Activated CD4-positive, alpha-beta T cell treated with anti-CD3 and anti-CD28 coated beads, Interleukin-2, amount 50 U/mL, for 48 hours (primary cell): Measurements from ENCODE around the gene MON2.
A peak's percentile ranks its signal among the peaks of the same experiment; 100 is the strongest.
"Not testable (repeated sequence)": the region's sequence is repeated elsewhere in the genome, so short reads cannot be mapped to it uniquely, and the experiment has no call there.

Source experiments
- DNase-seq, 2 experiments: peaks; one replicate each; pipeline ENCODE4 v3.0.0-alpha.2; 2020

Gene MON2, protein sequence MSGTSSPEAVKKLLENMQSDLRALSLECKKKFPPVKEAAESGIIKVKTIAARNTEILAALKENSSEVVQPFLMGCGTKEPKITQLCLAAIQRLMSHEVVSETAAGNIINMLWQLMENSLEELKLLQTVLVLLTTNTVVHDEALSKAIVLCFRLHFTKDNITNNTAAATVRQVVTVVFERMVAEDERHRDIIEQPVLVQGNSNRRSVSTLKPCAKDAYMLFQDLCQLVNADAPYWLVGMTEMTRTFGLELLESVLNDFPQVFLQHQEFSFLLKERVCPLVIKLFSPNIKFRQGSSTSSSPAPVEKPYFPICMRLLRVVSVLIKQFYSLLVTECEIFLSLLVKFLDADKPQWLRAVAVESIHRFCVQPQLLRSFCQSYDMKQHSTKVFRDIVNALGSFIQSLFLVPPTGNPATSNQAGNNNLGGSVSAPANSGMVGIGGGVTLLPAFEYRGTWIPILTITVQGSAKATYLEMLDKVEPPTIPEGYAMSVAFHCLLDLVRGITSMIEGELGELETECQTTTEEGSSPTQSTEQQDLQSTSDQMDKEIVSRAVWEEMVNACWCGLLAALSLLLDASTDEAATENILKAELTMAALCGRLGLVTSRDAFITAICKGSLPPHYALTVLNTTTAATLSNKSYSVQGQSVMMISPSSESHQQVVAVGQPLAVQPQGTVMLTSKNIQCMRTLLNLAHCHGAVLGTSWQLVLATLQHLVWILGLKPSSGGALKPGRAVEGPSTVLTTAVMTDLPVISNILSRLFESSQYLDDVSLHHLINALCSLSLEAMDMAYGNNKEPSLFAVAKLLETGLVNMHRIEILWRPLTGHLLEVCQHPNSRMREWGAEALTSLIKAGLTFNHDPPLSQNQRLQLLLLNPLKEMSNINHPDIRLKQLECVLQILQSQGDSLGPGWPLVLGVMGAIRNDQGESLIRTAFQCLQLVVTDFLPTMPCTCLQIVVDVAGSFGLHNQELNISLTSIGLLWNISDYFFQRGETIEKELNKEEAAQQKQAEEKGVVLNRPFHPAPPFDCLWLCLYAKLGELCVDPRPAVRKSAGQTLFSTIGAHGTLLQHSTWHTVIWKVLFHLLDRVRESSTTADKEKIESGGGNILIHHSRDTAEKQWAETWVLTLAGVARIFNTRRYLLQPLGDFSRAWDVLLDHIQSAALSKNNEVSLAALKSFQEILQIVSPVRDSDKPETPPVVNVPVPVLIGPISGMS (N-terminal part only)

DNA sequence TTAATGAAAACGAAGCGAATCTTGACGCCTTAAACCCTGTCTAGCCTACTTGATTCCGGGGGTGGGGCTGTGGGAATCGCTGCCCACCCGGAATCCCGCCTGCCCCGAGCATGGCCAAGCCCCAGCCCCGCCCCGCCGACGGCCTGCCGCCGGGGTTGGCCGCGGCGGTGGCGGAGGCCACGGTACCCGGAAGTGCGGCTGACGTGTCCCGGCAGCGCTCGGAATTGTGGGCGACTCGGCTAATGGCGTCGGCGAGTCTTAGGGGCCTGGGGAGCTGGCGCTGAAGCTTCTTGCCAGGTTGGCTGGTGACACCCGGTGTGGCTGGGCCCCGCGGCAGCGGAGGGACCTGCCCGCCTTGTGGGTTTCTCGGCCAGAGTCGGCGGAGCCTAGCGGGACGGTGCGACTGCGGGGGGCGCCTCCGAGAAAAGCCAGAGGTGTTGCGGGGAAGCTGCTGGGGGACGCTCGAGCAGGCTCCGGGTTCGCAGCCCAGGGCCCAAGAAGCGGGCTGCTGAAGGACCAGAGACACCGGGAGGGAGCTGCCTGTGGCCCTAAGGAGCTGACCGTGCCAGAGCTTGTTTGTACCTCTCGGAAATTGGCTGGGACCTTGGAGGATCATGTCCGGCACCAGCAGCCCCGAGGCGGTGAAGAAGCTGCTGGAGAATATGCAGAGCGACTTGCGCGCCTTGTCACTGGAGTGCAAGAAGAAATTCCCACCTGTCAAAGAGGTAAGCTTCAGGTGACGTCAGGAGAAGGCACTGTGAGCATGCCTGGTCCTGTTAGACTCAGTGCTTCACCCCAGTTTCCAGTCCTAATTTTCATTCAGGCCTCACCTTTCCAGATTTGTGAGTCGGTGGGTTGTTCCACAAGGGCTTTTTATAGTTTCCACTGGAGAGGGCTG is at the start of gene MON2:
Gene MON2, plus strand, starts transcription at position 233 of the 898 bp plus-strand sequence. Its CDS starts 382 bp downstream, at position 615.
- peak; percentile 85 to 87 for DNase-seq

DNA sequence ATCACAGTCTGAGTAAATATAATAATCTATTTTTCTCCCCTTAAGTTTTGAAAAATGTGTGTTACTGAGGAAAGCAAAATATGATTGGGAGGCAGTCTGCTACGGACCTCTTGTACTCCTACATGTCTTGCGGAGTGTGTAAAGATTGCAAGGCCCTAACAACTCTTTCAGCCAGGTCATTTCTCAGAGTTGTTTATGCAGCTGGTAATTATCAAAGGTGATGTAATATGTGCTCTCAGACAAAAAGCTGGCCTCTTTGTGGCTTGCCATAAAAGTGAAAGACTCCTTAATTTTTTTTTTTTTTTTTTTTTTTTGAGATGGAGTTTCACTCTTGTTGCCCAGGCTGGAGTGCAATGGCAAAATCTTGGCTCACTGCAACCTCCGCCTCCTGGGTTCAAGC is 40.5 kb upstream of the MON2 start:
- no peak for DNase-seq

DNA sequence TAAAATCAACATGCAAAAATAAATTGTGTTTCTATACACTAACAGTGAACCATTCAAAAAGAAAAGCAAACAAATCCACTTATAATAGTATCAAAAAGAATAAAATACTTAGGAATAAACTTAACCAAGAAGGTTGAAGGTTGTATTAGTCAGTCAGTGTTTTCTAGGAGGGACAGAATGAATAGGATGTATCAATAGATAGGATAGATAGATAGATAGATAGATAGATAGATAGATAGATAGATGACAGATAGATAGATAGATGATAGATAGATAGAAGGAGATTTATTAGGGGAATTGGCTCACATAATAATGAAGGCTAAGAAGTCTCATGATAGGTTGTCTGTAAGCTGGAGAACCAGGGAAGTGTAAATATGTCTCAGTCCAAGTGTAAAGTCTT is 37.2 kb upstream of the MON2 start:
- no peak for DNase-seq

DNA sequence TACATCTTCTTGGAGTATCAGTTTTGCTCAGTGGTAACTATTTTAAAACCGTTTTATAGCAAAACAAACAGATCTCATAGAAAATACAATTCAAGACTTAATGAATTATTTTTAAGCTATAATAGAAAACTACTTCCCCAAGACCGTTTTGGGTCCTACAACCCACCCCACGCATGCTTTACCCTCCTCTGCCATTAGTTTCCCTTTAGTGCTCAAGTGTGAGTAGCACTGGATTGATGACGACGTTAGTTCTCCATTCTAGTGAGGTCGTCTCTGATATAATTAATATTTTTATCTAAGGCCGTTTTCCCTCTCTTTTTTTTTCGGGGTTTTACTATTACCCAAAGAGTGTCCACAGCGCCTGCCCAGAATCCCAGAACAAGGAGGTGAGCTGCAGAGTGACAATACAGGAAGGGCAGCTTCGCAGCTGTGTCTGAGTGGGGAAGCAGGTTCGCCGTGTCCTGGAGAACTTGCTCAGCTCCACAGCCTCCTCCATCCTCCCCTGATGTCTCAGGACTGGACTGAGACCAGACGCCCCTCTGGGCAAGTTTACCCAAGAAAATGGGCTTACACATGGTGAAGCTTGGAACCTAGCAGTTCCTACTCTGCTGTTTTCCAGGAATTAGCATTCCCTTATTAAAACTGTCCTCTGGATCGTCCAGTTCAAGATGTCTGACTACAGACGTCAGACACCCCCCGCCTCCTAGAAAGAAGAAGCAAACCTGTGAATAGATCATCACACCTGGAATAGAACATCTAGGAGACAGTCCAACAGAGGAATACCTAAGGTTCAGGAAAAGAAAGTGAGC is 31.9 kb upstream of the MON2 start:
- peak; percentile 2 to 10 for DNase-seq

DNA sequence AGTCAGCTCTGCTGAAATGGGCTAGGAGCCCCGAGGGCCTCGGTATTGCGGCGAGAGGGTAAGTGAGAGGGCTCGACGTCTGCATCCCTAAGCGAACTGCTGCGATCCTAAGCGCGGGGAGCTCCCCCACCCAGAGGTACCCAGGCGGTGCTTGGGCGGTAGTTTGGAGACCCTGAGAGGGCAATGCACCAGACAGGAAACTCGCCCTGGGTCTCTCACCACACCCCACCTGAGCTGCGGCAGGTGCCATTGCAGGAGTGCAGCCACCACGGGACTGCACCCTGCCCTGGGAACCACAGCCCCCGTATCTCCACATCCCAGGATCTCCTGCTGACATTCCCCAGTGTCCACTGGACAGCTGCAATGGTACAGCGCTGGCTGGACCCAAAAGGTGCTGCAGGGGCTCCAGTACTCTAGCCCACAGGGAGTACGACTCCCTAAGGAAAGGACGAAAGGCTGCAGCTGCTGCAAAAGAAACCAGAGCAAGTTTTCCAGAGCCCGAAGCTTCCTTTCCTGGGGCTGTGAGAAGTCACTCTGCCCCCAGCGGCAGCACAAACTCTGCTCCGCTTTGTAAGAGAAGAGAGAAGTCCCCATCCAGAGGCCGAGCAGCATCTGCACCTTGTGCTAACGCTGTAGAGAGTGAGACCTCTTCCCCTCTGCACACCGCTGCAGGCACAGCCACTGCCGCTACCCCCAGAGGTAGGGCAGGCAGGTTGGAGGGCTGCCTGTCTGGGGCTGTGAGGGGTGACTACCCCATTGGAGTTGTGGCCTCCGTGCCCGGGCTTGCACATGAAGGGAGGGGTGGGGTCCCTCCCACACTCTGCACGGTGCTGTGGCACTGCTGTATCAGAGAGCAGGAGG is 31.1 kb upstream of the MON2 start:
- peak; percentile 41 to 49 for DNase-seq

DNA sequence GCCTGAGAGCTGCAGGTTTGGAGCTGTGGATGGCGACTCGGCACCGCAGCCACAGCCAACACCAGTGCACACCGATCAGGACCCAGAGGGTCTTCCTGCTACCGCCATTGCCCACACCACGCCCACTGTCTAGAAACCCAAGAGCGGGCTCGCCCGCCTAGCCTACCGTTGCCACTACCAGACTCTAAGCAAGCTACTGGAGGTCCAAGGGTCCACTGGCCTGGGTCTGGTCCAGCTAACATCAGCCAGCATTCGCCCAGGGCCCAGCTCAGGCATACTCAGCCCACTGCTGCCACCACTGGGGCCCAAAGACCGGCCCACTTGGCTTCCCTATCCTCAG is 30.5 kb upstream of the MON2 start:
- DNase-seq: no peak

DNA sequence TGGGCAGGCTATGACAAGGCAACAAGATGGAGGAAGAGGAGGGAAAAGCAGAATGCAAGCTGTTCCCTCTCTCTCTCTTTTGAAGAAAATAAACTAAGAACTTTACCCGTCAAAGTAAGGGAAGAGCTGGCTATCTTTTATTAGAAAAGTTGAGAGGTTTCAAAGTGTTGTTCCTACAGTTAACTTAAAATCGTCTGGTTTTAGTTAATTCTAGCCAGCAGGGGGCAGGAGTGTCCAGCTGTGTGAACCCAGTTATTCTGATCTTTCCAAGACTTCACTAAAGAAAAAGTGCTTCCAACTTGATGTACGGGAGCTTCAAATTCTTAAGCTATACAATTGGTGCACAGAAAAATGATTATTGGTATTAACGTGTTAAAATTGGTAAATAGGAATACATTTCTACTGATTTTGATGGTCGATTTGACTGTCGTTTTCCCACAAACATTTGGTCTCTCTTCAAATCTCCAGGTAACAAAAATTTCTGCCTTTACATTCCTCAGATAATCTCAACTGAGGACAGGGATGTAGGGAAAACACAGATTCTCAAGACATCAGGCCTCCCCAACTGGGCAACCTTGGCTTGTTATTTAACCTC is 28.4 kb upstream of the MON2 start:
- peak; percentile 46 to 57 for DNase-seq

DNA sequence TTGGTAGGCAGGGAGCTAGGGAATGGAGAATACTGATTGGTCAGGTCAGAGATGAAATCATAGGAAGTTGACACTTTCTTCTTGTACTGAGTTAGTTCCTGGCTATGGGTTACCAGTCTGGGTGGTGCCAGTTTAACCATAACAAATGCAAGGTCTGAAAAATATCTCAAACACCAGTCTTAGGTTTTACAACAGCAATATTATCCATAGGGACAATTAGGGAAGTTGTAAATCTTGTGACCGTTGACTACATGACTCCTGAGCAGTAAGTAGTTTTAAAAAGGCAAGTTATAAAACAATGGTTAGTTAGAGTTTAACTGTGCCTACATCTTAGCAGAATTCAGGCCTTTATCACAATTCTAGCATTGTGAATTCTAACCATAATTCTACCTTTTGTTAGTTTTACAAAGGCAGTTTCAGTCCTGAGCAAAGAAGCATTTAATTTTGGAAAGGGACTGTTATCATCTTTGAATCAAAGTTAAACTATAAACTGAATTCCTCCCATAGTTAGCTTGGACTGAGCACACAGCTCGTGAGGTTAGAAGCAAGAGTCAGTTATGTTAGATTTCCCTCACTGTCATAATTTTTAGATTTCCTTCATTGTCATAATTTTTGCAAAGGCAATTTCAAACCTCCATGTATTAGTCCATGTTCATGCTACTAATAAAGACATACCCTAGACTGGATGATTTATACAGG is 19.7 kb upstream of the MON2 start:
- no peak for DNase-seq

DNA sequence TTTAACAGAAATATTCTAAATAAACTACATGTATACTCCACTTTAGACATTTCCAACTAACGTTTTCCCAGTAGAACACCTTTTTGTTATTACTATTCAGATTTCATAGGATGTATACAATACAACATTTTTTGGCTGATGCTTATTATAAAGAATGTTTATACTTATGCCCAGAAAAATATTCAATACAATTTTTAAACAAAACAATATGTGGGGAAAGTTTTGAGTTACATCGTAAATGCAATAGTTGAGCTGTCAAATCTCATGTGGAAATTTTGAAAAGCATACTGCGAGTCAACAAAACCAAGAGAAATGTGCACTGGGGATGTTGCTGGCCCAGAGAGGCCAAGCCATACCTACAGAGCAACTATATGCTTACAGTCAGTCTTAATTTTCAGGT is 18.2 kb upstream of the MON2 start:
- DNase-seq: no peak

DNA sequence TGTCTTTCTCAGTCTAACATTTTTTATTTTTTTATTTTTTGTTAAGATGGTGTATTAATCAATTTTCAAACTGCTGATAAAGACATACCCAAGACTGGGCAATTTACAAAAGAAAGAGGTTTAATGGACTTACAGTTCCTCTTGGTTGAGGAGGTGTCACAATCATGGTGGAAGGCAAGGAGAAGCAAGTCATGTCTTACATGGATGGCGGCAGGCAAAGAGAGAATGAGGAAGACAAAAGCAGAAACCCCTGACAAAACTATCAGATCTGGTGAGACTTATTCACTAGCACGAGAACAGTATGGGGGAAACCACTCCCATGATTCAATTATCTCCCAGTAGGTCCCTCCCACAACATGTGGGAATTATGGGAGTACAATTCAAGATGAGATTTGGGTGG is 11.2 kb upstream of the MON2 start:
- DNase-seq: not testable (repeated sequence)

DNA sequence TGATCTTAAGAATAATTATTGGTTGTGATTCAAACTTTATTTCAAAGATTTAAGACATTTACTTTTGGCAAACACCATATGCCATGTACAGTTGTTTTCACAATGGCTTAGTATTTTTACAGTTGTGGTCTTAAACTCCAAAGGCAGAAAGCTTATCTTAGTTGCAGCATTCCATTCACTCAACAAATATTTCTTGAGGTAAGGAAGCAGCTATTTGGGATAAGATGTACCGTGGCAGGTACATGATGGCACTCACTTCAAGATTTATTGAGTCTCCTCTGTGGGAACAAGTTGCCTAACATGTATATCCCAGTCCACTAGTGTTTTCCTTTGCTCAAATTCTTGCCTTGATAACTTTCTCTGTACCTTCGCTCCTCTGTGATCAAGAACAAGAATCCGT is 8.0 kb upstream of the MON2 start:
- no peak for DNase-seq

DNA sequence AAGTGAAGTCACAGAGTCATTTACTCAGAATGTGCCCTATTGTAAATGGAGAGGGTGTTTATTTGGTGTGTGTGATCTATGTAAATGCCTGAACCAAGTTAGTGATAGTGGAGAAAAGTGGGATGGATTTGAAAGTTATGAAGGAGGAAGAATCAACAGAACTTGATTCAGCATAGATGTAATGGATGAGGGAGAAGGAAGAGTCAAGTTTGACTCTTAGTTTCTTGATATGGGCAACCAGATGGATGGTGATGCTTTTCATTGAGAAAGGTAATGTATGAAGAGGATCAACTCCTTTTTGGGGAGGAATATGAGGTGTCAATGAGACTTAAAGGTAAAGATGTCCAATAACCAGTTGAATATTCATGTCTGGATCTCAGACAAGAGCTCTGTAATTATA is 6.7 kb upstream of the MON2 start:
- DNase-seq: no peak

DNA sequence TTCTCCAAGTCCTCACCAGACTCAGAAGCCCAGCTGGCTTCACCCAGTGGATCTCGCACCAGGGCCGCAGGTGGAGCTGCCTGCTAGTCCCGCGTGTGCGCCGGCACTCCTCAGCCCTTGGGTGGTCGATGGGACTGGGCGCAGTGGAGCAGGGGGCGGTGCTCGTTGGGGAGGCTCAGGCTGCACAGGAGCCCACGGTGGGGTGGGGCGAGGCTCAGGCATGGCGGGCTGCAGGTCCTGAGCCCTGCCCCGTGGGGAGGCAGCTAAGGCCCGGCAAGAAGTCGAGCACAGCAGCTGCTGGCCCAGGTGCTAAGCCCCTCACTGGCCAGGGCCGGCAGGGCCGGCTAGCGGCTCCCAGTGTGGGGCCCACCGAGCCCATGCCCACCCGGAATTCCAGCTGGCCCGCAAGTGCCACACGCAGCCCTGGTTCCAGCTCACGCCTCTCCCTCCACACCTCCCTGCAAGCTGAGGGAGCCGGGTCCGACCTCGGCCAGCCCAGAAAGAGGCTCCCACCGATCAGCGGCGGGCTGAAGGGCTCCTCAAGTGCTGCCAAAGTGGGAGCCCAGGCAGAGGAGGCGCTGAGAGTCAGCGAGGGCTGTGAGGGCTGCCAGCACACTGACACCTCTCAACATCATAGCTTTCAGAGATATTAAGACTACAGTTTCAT is 5.3 kb upstream of the MON2 start:
- DNase-seq: not testable (repeated sequence)

DNA sequence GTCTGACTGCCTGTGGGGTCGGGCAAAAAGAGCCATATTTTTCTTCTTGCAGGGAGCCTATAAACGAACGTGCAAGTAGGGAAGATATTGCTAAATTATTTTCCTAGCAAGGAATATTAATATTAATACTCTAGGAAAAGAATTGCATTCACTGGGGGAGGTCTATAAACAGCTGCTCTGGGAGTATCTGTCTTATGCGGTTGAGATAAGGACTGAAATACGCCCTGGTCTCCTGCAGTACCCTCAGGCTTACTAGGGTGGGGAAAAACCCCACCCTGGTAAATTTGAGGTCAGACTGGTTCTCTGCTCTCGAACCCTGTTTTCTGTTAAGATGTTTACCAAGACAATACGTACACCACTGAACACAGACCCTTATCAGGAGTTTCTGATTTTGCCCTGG is 3.4 kb upstream of the MON2 start:
- DNase-seq: not testable (repeated sequence)

DNA sequence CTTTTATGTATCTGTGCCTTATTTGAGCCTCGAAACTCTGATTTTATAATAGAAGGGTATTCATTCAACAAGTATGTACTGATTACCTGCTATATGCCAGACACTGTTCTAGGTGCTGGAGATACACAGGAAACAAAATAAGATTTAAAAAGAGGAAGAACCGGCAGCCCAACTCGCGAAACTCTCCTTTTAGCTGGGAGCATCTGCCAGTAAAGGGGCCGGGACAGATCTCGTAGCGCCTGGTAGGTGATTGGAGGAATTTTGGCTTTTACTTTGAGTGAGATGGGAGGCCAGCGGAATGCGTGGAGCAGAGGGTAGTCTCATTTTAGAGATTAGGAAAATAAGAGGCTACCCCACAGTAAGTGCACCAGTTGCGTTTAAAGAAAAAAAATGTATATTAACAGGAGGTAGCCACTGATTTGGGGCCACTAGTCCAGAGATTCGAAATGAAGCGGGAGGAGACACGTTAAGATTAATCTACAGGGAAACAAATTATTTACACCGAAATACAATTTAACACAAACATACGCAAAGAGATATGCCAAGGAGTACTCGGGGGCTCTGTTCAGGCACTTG is 520 bp upstream of the MON2 start:
- DNase-seq: peak; percentile 29 to 40

DNA sequence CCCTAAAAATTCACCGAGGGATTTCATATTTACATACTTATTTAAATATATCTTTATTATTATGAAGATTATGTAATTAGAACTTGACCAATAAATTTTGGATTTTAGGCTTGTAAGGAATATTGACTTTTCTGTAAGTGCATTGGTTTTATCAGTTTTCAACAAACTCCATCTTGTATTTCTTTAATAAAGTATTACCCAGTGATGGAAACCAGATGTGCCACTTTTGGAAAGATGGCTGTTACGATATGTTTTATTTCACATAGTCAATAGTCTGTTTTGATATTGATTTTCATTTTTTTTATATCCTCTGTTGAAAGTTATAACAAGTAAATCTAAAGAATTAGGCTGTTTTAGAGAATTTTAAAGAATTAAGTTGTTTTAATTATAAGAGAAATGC is 1.8 kb downstream of the MON2 start:
- DNase-seq: no peak

DNA sequence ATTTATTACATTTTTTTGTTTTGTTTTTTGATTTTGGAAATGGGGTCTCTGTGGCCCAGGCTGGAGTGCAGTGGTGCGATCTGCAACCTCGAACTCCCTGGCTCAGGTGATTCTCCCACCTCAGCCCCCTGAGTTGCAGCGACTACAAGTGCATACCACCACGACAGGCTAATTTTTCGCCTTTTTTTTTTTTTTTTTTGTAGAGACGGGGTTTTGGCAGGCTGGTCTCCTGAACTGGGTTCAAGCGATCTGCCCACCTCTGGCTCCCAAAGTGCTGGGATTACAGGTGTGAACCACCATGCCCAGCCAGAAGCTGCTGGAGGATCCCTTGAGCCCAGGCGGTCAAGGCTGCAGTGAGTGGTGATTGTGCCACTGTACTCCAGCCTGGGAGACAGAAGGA is 2.3 kb downstream of the MON2 start:
- DNase-seq: no peak

DNA sequence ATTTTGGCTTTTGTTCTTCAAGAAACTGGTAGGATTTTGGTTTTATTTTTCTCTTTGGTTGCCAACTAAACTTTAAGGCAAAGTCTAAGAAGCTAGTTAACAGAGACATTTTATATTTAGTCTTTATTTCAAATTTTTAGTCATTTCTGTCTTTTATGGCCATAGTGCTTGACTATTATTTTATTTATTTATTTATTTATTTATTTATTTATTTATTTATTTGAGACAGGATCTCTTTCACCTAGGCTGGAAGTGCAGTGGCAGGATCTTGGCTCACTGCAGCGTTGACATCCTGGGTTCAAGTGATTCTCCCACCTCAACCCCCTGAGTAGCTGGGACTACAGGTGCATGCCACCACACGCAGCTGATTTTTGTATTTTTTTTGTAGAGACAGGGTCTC is 3.1 kb downstream of the MON2 start:
- DNase-seq: no peak
